ENCODE data around the gene EFCAB12.

DNA sequence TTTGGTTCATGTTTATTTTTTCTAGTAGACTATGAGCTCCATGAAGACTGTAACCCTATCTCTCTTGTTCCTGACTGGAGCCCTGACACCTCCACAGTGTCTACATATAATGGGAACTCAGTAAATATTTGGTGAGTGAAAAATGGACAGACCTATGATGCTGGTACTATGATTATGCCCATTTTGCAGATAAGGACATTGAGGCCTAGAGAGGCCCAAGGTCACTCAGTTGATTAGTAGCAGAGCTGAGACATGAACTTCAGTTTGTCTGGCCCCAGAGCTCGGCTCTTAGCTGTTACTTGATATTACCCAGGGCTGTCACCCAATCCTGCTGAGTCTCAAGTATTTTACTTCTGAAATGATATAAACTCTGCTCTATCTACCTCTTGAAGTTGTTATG lies 5.5 kb downstream of the EFCAB12 start:
- TF ChIP-seq, protein P1, sequence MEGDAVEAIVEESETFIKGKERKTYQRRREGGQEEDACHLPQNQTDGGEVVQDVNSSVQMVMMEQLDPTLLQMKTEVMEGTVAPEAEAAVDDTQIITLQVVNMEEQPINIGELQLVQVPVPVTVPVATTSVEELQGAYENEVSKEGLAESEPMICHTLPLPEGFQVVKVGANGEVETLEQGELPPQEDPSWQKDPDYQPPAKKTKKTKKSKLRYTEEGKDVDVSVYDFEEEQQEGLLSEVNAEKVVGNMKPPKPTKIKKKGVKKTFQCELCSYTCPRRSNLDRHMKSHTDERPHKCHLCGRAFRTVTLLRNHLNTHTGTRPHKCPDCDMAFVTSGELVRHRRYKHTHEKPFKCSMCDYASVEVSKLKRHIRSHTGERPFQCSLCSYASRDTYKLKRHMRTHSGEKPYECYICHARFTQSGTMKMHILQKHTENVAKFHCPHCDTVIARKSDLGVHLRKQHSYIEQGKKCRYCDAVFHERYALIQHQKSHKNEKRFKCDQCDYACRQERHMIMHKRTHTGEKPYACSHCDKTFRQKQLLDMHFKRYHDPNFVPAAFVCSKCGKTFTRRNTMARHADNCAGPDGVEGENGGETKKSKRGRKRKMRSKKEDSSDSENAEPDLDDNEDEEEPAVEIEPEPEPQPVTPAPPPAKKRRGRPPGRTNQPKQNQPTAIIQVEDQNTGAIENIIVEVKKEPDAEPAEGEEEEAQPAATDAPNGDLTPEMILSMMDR (conservative IDR thresholded peaks at IDR 0.05; ENCODE audit: low read depth, low read length) = no peak
- TF ChIP-seq POLR2A (IDR thresholded peaks at IDR 0.05; ENCODE audit: low read depth, low read length) (no peak), RCOR1 (IDR thresholded peaks at IDR 0.05; ENCODE audit: insufficient replicate concordance, low read length) (no peak)
